GM21526 (cell line): ENCODE results near the gene FAHD1.

ENCODE experiments used
- ATAC-seq: cut with Tn5 transposase; IDR thresholded peaks from one replicate; pipeline ENCODE4 v1.9.1; 2021; ENCODE audit warnings: moderate library complexity; ENCODE audit not compliant: unreplicated experiment, low FRiP score

Gene FAHD1

DNA sequence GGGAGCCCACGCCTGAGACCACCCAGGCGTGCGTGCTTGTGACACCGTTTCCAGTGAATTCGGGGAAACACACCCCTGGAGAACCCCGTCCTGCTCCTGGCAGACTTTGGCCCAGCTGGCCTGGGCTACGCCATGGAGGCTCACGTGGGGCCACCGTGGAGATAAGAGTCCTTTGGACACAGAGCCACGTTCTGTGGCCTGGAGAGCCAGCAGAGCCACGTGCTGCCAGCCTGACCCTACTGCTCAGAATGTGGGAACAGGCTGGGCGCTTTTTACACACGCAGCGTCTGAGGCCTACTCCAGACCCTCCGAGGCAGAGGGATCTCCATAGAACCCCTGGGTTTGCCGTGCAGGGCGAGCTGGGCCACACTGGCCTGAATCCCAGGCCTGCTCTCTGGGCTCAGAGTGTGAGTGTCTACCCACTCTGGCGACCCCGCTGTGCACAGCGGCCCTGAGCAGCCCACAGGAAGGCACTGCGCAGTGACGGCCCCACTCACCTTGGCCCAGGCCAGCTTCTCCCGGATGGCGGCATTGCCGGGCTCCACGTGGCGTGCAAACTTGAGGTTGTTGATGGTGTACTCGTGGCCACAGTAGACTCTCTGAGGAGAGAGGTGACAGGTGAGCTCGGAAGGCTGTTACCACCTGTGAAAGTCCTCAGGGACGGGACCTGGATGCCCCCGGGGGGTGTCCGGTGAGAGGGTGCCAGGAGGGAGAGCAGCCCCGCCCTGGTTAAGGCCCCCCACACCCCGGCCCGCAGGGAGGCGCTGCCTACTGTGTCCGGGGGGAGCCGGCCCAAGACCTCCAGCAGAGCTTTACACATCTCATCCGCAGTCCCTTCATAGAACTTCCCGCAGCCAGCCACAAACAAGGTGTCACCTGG, 10.4 kb upstream of the FAHD1 start:
- ATAC-seq, result no peak

DNA sequence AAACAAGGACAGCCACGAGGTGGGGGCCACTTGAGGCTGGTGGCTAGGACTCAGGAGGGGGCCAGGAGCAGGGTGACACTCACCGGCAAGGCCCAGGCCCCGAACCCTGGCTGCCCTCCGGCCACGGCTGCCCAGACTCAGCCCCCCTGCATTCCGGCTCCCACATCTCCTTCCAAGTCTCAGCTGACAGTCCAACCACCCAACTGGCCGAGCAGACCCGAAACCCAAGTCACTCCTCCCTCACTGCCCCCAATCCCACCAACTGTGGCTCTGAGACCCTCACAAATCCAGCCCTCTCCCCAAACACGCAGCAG, 9.8 kb upstream of the FAHD1 start:
- no peak for ATAC-seq

DNA sequence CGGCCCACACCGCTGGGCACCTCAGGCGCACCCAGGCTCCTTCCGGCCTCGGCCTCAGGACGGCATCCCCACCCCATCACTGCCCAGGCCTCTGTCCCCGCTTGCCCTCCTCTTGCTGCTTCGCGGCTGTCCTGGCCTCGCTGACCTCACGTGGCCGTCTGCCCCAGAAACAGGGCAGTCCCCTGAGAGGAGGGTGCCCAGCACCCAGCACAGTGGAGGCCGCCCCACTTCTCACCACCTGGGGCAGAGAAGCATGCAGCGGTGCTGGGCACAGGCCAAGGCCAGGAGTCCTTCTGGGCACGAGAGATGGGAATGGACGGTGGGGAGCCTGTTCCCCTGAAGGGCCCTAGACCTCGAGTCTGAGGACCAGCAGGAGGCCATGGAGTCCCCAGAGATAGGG, 9.3 kb upstream of the FAHD1 start:
- ATAC-seq, result no peak

DNA sequence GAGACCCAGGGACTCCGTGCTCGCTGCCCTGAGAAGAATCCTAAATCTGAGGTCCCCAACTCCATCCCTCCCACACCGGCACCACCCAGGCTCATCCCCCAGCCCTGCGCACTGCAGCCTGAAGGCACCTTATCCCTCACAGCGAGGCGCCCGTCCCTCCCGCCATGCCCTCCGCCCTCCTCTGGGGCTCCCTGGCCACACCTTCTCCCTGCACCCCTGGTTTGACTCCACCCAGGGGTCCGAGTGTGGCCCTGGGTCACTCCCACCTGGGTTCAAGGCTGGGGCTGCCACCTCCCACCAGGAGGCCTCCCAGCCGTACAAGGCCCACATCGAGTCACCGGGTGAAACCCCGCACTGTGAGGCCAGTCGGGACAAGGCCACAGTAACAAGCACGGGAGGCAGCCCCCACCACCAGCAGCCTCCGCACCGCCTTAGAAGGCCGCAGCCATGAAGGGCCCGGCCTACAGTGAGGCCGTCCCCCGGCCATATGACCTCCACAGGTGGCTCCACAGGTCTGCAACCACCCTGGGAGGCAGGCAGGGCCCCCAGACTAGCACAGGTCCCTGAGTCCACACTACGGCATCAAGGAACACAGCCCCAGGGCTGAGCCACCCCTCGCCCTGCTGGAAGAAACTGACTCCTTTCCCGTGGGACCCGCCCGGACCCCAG, 8.7 kb upstream of the FAHD1 start:
- no peak for ATAC-seq

DNA sequence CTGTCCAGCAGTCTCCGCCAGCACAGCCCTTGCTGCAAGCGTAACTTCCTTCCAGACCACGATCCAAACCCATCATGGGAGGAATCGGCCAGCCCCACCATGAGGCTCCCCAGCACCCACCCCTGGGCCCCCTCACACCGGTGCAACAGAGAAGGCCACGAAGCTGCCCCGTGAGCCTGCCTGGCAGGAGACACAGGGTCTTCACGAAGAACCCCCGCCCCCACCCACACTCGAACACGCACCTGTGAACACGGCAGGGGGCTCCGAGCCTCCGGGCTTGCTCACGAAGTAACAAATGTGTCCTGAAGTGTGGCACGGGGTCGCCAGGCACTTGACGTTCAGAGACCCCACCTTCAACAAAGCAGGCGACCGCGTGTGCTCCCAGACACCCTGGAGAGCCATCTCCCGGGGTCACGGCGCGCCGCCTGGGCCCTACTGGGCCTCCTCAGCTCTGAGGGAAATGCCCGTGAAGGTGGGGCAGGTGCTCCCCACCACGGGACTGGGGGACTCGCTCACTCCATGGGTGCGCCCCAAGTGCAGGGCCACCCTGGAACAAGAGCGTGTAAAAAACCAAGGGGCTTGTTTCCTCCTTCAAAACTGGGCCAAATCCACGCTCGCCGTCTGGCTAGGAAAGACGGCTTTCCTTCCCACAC, 8.0 kb upstream of the FAHD1 start:
- ATAC-seq, result no peak

DNA sequence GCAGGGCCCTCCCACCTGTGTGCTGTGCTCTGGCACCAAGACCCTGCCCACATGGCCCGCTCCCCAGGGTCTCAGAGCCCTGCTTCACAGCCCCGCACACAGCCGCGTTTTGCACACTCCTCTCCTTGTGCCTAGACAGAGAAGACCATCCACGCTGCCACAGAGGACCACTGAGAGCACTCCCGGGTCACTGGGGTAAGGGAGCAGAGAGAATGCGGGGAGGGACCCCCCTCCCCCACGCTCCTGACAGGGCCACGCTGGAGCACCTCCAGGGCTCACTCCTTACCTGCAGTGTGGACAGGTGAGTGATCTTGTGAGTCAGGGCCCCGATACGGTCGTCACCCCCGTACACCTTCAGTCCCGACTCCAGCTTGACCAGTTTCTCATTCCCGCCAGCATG, 7.4 kb upstream of the FAHD1 start:
- no peak for ATAC-seq

DNA sequence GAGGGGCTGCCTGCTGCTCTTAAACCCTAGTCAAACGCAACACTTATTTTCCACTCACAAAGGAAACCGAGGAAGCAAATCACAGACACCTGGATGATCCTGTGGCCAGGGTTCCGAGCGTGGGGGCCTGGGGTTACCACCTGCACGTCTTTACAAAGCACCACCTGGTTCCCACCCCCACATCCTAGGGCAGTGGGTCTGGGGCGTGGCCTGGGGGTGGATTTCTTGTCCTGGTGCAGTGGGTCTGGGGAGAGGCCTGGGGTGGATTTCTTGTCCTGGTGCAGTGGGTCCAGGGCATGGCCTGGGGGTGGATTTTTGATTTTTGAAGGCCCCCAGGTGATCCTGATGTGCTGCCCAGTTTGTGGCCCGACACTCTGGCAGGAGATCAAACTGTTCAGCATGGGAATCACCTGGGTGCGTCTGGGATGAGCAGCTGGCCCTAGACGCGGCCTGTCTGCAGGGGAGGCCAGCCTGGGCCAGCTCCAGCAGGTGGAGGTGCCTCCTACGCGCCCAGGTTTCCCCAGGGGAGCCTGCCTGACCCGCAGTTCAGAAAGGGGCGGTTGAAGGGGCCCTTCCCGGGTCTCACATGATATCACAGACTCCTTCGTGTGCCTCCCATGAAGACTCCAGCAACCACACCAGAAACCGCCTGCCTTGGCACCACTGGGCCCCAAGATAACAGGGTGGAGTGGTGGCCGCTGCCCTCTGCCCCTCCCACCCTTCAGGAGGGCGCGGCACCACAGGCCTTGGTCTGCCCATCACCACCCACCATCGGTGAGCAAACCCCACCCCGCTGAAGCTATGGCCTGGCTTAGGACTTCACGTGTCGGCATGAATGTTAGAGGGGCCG, 6.7 kb upstream of the FAHD1 start:
- no peak for ATAC-seq

DNA sequence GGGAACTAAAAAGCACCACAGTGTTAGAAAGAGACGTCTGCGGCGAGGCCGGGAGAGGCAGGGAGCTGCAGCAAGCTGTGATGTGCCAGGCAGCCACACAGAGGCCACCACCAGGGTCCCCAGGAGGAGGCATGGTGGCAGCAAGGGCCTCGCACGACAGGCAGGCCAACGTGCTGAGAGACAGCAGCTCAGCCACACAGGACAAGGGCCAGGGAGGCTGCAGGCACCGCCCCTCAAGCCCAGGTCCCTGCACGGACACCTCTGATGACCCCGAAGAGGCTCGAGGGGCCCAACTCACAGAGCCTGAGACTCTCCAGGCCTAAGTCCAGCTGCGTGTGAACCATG, 6.1 kb upstream of the FAHD1 start:
- no peak for ATAC-seq

DNA sequence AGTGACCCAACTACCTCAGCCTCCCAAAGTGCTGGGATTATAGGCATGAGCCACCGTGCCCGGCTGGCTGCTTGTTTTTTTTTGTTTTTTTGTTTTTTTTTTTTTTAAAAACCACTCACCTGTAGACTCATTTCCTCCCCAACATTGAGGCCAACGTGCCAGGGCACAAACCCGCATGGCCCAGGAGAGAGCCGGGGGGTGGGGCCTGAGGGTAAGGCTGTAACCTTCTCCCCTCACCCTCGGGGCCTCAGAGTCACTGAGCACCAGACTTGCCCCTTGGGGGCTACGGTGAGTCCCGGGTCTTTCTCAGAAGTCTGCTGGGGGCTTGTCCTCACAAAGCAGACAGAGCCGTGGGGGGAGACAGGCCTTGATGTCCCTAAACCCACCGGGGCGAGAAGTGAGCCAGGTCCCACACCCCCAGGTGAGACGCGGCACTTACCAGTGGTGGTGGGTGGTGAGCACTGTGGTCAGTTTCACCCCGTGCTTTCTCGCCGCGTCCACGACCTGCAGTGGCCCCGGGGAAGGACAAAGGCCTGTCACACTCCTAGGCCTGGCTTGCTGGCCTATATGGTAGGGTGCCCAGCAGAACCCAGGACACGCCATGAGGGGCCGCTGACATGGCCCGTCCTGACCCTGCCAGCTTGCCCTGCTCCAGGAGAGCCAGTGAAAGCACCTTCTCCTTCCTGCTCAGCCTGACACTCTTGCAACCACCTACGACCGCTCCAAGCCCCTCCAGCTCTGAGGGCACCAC, 5.0 kb upstream of the FAHD1 start:
- no peak for ATAC-seq

DNA sequence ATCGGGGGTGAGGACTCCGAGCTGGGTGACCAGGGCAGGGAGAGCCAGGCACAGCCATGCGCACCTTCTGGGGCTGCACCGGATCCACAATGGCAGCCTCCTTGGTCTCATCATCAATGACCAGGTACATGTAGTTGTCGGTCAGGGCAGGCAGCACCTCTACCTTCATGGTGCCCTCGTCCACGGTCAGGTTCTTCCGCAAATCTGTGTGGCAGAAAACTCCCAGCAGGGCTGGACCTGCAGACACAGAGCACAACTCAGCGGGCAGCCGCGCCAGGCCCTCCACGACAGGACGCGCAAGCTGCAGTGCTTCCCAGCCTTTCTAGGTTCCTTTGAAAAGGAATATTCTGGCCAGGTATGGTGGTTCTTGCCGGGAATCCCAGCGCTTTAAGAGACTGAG, 4.2 kb upstream of the FAHD1 start:
- no peak for ATAC-seq

DNA sequence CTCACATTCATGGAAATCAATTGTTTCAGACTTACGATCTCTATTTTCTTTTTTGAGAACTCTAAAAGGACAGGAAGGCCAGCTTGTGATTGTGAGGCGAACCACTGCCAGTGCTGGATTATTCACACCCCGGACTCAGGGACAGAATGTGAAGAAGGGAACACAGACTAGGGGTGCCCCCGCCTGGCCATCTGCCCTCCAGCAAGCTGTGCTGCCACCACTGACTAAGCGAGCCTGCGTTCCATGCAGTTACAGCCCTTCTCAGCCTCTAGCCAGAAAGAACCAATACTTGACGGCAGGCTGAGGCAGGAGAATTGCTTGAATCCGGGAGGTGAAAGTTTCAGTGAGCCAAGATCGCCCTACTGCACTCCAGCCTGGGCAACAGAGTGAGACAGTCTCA, 3.2 kb upstream of the FAHD1 start:
- no peak for ATAC-seq

DNA sequence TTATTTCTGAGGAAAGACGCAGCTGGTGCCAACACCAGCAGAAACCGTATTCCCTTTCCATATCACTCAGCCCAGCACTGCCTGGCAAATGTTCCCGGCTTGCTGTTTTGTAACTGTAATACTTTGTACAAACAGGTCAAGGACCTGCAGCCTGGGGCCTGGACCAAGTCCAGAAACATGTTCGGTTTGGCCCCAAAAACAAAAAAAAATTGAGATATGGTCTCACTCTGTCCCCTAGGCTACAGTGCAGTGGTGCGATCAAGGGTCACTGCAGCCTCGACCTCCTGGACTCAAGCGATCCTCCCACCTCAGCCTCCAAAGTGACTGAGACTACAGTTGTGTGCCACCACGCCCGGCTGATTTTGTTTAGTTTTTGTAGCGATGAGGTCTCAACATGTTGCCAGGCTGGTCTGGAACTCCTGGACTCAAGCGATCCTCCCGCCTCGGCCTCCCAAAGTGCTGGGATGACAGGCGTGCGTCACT, 1.6 kb upstream of the FAHD1 start:
- no peak for ATAC-seq

DNA sequence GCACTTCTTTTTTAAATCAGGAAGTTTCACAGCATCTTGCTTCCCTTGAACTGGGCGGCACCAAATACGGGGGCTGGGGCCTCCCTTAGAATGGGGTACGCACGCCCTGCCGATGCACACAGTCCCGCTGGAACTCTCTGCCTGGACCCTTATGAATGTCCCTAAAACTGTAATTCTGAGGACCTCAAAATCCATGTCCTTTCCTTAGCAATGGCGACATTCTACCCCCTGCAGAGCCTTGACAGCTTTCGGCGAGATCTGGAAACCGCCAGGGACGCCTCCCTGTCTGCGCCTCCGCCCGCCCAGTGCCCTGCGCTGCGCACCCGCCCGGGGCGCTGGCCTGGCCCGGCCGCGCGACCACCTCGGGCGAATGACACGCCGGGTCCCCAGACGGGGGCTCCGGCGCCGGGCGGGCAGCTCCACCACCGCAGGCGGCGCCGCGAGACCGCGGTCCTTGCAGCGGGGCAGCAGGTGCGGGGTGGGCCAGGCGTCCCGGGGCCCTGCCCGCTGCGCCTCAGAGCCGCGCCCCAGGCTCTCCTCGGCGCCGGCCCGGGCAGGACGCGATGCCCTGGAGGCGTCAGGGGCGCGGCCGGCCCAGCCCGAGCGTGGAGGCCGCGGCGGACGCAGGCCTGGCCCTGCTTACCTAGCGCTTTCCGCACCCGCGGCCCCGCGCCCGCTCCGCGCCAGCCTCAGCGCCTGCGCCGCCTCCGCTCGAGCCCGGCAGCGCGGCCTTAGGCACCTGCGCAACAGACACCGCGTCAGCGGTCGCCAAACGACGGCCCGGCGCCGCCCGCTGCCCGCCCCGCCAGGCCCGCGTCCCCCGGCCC, 929 bp upstream of the FAHD1 start:
- peak; percentile 53 for ATAC-seq

DNA sequence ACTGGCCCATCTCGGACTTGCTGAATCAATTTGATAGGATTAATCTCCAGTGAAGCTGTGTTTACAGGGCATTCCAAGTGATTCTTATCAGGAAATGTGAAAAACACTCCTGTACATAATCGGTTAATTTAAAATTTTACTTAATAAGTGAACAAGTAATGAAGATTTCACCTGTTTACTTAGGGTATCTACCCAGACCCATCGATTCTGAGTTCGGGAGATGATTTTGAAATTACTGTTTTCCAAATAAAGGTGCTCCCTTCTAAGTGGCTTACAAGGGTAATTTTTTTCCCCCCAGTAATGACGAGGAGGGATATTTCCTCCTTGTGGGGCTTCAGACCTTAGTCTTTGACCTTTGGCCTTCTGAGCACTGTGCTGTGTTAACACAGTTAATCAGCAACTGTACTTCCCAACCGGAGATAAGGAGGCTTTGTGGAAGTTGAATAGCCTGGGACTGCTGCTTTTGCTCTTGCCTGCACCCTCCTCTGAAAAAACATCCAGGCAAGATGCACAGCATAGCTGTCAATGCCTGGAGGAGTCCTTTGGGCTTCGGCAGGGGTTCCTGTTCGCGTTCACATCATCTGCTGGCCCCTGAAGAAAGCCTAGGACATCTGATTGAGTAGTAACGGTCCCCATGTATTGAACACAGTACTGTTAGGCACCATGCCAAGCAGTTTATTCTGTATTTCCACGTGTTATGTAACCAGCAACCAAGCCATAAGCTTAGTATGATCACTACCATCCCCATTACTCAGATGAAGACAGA, 1.8 kb downstream of the FAHD1 start:
- no peak for ATAC-seq

DNA sequence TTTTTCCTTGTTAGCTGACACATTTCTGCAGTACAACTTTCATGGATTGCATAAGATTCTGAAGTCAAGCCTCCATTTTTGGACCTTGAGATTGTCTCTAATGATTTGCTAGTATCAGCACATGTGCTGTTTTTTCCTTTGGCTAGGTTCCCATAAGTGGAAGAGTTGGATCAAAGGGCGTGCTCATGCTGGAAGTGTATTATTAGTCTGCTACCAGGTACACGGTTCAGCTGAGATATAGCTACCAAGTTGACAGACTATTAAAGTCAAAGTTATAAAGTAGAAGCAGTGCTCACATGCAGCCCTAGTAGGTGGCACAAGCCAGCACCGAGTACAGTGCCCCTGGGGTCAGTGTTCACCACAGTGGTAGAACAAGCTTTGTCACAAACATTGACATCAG, 3.2 kb downstream of the FAHD1 start:
- ATAC-seq, result no peak

DNA sequence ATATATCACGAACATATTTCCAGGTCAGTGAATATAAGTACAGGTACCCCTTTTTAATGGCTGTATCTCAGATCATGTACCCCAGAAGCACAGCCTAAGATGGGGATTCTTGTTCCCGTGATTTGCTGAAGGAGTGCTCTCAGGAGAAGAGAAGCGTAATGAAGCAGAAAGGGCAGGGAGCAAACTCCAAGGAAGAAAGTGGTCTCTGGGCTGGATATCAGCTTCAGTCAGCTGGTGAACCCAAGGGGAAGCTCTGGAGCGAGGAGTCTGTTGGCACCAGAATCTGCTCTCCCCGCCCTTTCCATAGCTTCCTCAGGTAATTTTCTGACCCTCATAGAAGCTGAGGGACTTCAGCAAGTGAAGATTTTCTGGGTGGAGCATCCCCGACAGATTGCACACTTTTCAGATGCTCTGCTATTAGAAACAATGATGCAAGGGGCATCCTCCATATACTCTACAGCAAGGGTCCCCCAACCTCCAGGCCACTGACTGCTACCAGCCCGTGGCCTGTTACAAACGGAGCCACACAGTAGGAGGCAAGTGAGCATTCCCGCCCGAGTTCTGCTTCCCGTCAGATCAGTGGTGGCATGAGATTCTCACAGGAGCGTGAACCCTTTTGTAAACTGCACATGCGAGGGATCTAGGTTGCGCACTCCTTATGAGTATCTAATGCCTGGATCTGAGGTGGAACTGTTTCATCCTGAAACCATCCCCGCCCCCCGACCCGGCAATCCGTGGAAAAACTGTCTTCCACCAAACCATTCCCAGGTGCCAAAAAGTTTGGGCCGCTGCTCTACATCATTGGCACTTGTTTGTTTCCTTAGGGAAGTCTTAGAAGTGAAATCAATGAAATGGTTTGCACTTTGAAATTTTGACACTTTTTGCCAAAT, 4.4 kb downstream of the FAHD1 start:
- no peak for ATAC-seq

DNA sequence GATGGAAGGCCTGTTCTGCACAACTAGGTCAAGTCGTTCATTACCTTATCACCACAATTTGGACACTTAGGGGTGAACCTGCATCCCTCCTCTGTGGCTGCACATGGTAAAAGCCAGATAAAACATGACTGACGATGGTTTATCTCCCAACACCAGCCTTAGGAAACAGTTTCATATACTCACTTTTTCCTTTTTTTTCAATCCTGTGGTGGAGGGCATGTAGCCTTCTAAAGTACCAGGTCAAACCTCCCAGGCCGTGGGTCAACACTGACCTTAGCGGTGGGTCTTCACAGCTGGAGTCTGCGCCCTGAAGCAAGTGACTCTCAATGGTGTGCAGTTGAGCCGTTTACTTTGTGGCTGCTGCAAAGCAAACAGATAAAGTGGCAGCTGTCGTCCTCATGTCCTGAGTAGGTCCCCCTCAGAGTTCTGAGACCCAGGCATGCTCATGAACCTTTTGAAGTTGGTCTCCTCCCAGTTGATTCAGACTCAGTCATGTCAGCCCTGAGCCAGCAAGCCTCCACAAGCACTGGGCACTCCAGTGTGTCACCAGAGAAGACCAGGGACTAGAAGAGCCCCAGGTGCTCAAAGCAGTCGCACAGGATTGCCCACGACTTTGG, 5.9 kb downstream of the FAHD1 start:
- ATAC-seq, result no peak
